ENCODE data around the gene GLB1L2. TPM values are rescaled to one million over a fixed set of nuclear protein-coding genes. Genes with fewer than 3 reads are reported as not detected.

Gene GLB1L2
- total and polyA plus RNA-seq, 2 of the 4 experiments (the other 2 are of a cell fraction) = under 0.01 to 0.26 TPM

GRCh38 chr11:134407923-134408322 is 76.1 kb downstream of the GLB1L2 start:
- H3K9ac ChIP-seq (ENCODE audit: low read depth, low read length) = no peak overlapping the region
- intact Hi-C loops (cut with micrococcal nuclease) (no loop called here), in situ Hi-C loops (cut with MboI; ENCODE audit: low sequenced_read_pairs) (no loop called here), dilution Hi-C loops (cut with HindIII; ENCODE audit: low sequenced_read_pairs, unreplicated experiment) (no loop called here)
- H3K56ac ChIP-seq (ENCODE audit: extremely low read depth, insufficient read depth, low read length) = no peak overlapping the region
- DNase-seq (no peak), ATAC-seq (ENCODE audit: low read depth) (no peak)
- no peak overlapping the region for H3K4me2 ChIP-seq (ENCODE audit: low read depth, low read length)
- POLR2A ChIA-PET (ENCODE audit: unreplicated experiment) = no interaction called here
- no peak overlapping the region for H3K14ac ChIP-seq (replicated peaks; ENCODE audit: low read depth, low read length)
- no peak overlapping the region for H2AK9ac ChIP-seq (replicated peaks; ENCODE audit: low read depth, low read length, poor library complexity)
- no peak overlapping the region for H3K4me3 ChIP-seq (ENCODE audit: insufficient read depth, low read depth, low read length)
- H2BK120ac ChIP-seq (ENCODE audit: low read depth, low read length) = no peak overlapping the region
- BruUV-seq (replicated peaks) = no TSS peak
- no peaks in the 10 kb centered on the region for H3K9me1 ChIP-seq (ENCODE audit: insufficient read depth, low read length)
- CTCF ChIA-PET = no interaction called here
- H2BK15ac ChIP-seq (ENCODE audit: low read depth, low read length) = no peak overlapping the region
- no peaks in the 10 kb centered on the region for H4K20me1 ChIP-seq (ENCODE audit: insufficient read depth, low read length)
- no peak overlapping the region for H2AFZ ChIP-seq (replicated peaks; ENCODE audit: low read length, poor library complexity)
- H2BK20ac ChIP-seq (ENCODE audit: low read depth, low read length) = no peak overlapping the region
- no peak overlapping the region for H3K27ac ChIP-seq (ENCODE audit: insufficient read depth, low read length)
- no peaks in the 10 kb centered on the region for H3K4me1 ChIP-seq (ENCODE audit: control insufficient read depth, insufficient read depth, low read length)
- no peak overlapping the region for H2AK5ac ChIP-seq (ENCODE audit: low read depth, low read length)
- no peak overlapping the region for H3K23ac ChIP-seq (ENCODE audit: low read depth, low read length)
- H3K36me3 ChIP-seq (ENCODE audit: control insufficient read depth, insufficient read depth, low read length) = no peaks in the 10 kb centered on the region
- no peak overlapping the region for H4K5ac ChIP-seq (ENCODE audit: low read depth, low read length)
- H3K18ac ChIP-seq (ENCODE audit: low read depth, low read length) = no peak overlapping the region
- H3K79me1 ChIP-seq (ENCODE audit: low read depth in 1 of 2, low read length in 2 of 2) = no peaks in the 10 kb centered on the region
- TF ChIP-seq MAFK (IDR thresholded peaks at IDR 0.05; ENCODE audit: low read depth, low read length) (no peak), CTCF (conservative IDR thresholded peaks at IDR 0.05; ENCODE audit: low read depth, low read length) (no peak), SMC3 (IDR thresholded peaks at IDR 0.05; ENCODE audit: low read depth, low read length) (no peak), RAD21 (IDR thresholded peaks at IDR 0.05; ENCODE audit: low read length) (no peak), MXI1 (IDR thresholded peaks at IDR 0.05; ENCODE audit: borderline replicate concordance, low read depth, low read length) (no peak), POLR2A (IDR thresholded peaks at IDR 0.05; ENCODE audit: low read depth, low read length) (no peak)
- no peak overlapping the region for H4K8ac ChIP-seq (ENCODE audit: low read depth in 2 of 2, low read length in 2 of 2)
- no peak overlapping the region for H3K4ac ChIP-seq (ENCODE audit: low read depth, low read length)
- peaks cover 14% of the 10 kb centered on the region for H3K27me3 ChIP-seq (ENCODE audit: control insufficient read depth, insufficient read depth, low read length)
- H3K9me3 ChIP-seq (ENCODE audit: control insufficient read depth, insufficient read depth, low read length) = peaks cover 2% of the 10 kb centered on the region; the same call in 1 of the 2 replicates
- no CpG with 5 or more reads among the region's 8 CpGs for WGBS, 2 experiments (ENCODE audit: extremely low coverage in 2 of 2, insufficient read length in 1 of 2)
- no peak overlapping the region for H4K91ac ChIP-seq (ENCODE audit: insufficient read depth, low read depth, low read length)
- H2BK5ac ChIP-seq (ENCODE audit: low read depth, low read length, poor library complexity, severe bottlenecking) = no peak overlapping the region
